K562 (cell line): Measurements from ENCODE around the gene NTRK2. TPM values are rescaled to one million over a fixed set of nuclear protein-coding genes. Genes with fewer than 3 reads are reported as not detected.

Experiments used
- ATAC-seq: fragments of 200-7000 bp; cut with Tn5 transposase; 3 replicates; pipeline ENCODE4 v1.9.1; 2020; ENCODE audit warnings: moderate library complexity
- BruUV-seq: library from RNA; stranded (reverse); fragments of 400-500 nt; replicated peaks from 2 replicates; lab custom pipeline; 2021; lab: Mats Ljungman, UMichigan
- CTCF ChIA-PET: fragments of 300-600 bp; formaldehyde crosslinking; extraction: SDS; loops from one replicate; lab custom pipeline; 2021; ENCODE audit warnings: low intra/inter-chr PET ratio; lab: Yijun Ruan, JAX
- POLR2A ChIA-PET: fragments of 300-600, 350-650 bp; sonication (Branson Sonifier 250); formaldehyde crosslinking; extraction: SDS; loops from one replicate; lab custom pipeline; 2021; ENCODE audit warnings: antibody characterized with exemption, inconsistent platforms; lab: Yijun Ruan, JAX
- DNase-seq, 4 experiments: peaks; one replicate each; pipeline versions ENCODE4 v3.0.0 to v3.0.0-alpha.2; 2011 to 2018; ENCODE audit warnings: low spot score in 3 of 4, mixed read lengths in 3 of 4; ENCODE audit errors: extremely low read depth in 1 of 4
- FAIRE-seq: peaks from 2 replicates; lab custom pipeline; 2011; peaks lifted over from hg19 to GRCh38; lab: Jason Lieb, UNC
- H2AFZ ChIP-seq: 2 replicates; pipeline ENCODE4 v1.6.0; 2011; ENCODE audit warnings: low read depth, low read length, control low read depth, inconsistent platforms
- H3K27ac ChIP-seq: fragments of 200-600 bp; 3 replicates; pipeline ENCODE4 v1.8.0; 2011; ENCODE audit warnings: low read depth, mild to moderate bottlenecking, control low read depth, inconsistent platforms, low read length, moderate library complexity, mixed read lengths; ENCODE audit errors: extremely low read depth
- H3K27me3 ChIP-seq, 2 experiments: fragments of 300-600 bp in 1 of 2; 2 replicates in 1 of 2; 3 replicates in 1 of 2; pipeline versions ENCODE4 v1.6.0 to v1.8.0; 2011; ENCODE audit warnings: inconsistent platforms in 2 of 2, low read length in 2 of 2, mild to moderate bottlenecking in 1 of 2, mixed read lengths in 1 of 2, moderate library complexity in 1 of 2; ENCODE audit not compliant: control insufficient read depth in 2 of 2, insufficient read depth in 2 of 2
- H3K36me3 ChIP-seq: fragments of 300-600 bp; 3 replicates; pipeline ENCODE4 v1.8.0; 2011; ENCODE audit warnings: mild to moderate bottlenecking, low read length, inconsistent platforms; ENCODE audit not compliant: control insufficient read depth, insufficient read depth
- H3K4me1 ChIP-seq, 2 experiments: fragments of 200-600 bp in 1 of 2; replicated peaks in 1 of 2; 2 replicates in 1 of 2; 3 replicates in 1 of 2; pipeline versions ENCODE4 v1.5.1 to v1.8.0; 2011; ENCODE audit warnings: inconsistent platforms in 2 of 2, low read length in 2 of 2, mild to moderate bottlenecking in 1 of 2, mixed read lengths in 1 of 2, moderate library complexity in 1 of 2; ENCODE audit not compliant: control insufficient read depth in 2 of 2, insufficient read depth in 2 of 2
- H3K4me2 ChIP-seq: 2 replicates; pipeline ENCODE4 v1.6.1; 2011; ENCODE audit warnings: low read length, control low read depth, inconsistent platforms, mixed read lengths; ENCODE audit not compliant: insufficient read depth
- H3K4me3 ChIP-seq: fragments of 200-600 bp; sonication (generic), shearing (Covaris generic); 2 replicates; pipeline ENCODE4 v1.5.1; 2016; ENCODE audit warnings: control low read depth, inconsistent platforms
- H3K79me2 ChIP-seq: fragments of 200-600 bp; 3 replicates; pipeline ENCODE4 v1.8.0; 2011; ENCODE audit warnings: low read length, inconsistent platforms; ENCODE audit not compliant: control insufficient read depth, insufficient read depth
- H3K9ac ChIP-seq, 2 experiments: 2 replicates each; pipeline versions ENCODE4 v1.6.0 to v1.6.1; 2011; ENCODE audit warnings: low read depth in 2 of 2, low read length in 2 of 2, control low read depth in 1 of 2, inconsistent platforms in 1 of 2, mild to moderate bottlenecking in 1 of 2, mixed read lengths in 1 of 2; ENCODE audit not compliant: insufficient read depth in 1 of 2
- H3K9me1 ChIP-seq: one replicate; pipeline ENCODE4 v1.6.0; 2011; ENCODE audit warnings: inconsistent platforms, mild to moderate bottlenecking, low read length, moderate library complexity; ENCODE audit not compliant: control insufficient read depth, insufficient read depth
- H3K9me3 ChIP-seq: replicated peaks from 2 replicates; pipeline ENCODE4 v1.5.1; 2011; ENCODE audit warnings: low read depth, low read length, inconsistent platforms; ENCODE audit not compliant: control insufficient read depth, insufficient read depth
- H4K20me1 ChIP-seq: replicated peaks from 2 replicates; pipeline ENCODE4 v1.6.1; 2011; ENCODE audit warnings: low read length, inconsistent platforms, mixed read lengths; ENCODE audit not compliant: control insufficient read depth, insufficient read depth
- NR3C1 ChIP-seq: sonication (generic); formaldehyde crosslinking; IDR thresholded peaks from 2 replicates; pipeline ENCODE4 v1.8.1; 2022; ENCODE audit warnings: missing genetic modification reagents
- PTRF ChIP-seq: fragments of 450-650 bp; IDR thresholded peaks from 2 replicates; pipeline ENCODE4 v1.6.1; 2016; ENCODE audit warnings: mild to moderate bottlenecking, missing genetic modification characterization, missing compliant biosample characterization
- RAD21 ChIP-seq, 2 experiments: fragments of 250-450 bp in 1 of 2; fragments of 450-650 bp in 1 of 2; sonication (Bioruptor Pico) in 1 of 2; formaldehyde crosslinking in 1 of 2; IDR thresholded peaks in 1 of 2; conservative IDR thresholded peaks in 1 of 2; 2 replicates each; pipeline versions ENCODE4 v1.4.0 to v1.8.0; 2020 to 2022; ENCODE audit warnings: mild to moderate bottlenecking in 2 of 2, moderate library complexity in 1 of 2
- ZNF280A ChIP-seq: fragments of 450-650 bp; IDR thresholded peaks from 2 replicates; pipeline ENCODE4 v1.6.1; 2018; ENCODE audit warnings: mild to moderate bottlenecking, low read depth; ENCODE audit not compliant: partially characterized antibody
- WGBS: fragments of 100-300 bp; shearing (Covaris generic); methylation state at CpG from one replicate; pipeline ENCODE4 v1.1.6; 2016; ENCODE audit warnings: low coverage, mixed read lengths; ENCODE audit not compliant: insufficient coverage; ENCODE audit errors: missing lambda C conversion rate; 5-methylcytosine and 5-hydroxymethylcytosine counted together
- in situ Hi-C: fragments of 300-500 bp; cut with MboI; formaldehyde crosslinking; loops from 4 replicates; pipeline ENCODE4 v1.15.0; 2018; ENCODE audit warnings: inconsistent platforms, mixed read lengths
- intact Hi-C: fragments of 100-400 bp; cut with micrococcal nuclease; formaldehyde crosslinking; loops from 2 replicates; pipeline ENCODE4 v1.14.2; 2022
- polyA plus RNA-seq, 8 experiments: library from polyadenylated mRNA; depleted of rRNA in 4 of 8; stranded (reverse) in 5 of 8; unstranded in 3 of 8; fragments of >200 nt; fragmentation: Nextera tagmentation in 2 of 8; fragmentation: Illumina TruSeq in 1 of 8; extraction: Ambion mirVana in 2 of 8; extraction: Trizol in 1 of 8; gene quantifications; 2 replicates each; pipeline versions ENCODE4 v1.2.1 to v1.2.3, GENCODE V29; 2011 to 2014; ENCODE audit warnings: inconsistent platforms in 1 of 8, missing spikeins in 1 of 8
- total RNA-seq, 7 experiments: library from RNA; depleted of rRNA in 6 of 7; stranded (reverse); fragments of >200 nt in 6 of 7; fragmentation: Illumina TruSeq in 2 of 7; extraction: Trizol in 2 of 7; gene quantifications; 2 replicates each; pipeline versions ENCODE4 v1.2.1 to v1.2.3, GENCODE V29; 2011 to 2021; ENCODE audit warnings: low replicate concordance in 1 of 7
- TF ChIP-seq, protein P1 (sequence below): fragments of 450-650 bp; formaldehyde crosslinking; IDR thresholded peaks from 2 replicates; pipeline ENCODE4 v1.4.0; 2020; ENCODE audit warnings: mild to moderate bottlenecking, mixed read lengths

The NTRK2 gene
- total and polyA plus RNA-seq, 9 of the 15 experiments (the other 6 are each of a cell fraction or from before 2014, with no cell fraction given): not detected

DNA sequence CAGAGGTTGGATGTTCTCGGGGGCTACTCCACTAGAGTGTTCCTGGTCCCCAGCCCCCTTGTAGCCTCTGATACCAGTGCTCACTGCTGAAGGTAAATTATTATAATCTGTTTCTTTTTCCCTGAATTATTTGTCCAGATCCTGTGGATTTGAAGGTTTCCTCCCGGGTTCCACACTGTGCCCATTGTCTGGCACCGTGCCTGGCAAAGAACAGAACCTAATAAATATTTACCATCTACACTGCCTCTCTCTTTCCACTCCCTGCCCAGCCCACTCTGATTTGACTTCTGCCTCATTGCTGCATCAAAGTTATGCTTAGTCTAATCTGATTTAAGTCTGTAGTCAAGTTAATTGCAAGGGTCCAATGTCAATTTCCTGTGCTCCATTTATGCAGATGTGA, 322.9 kb downstream of the NTRK2 start:
- POLR2A ChIA-PET: no interaction called here
- in situ Hi-C loops (no loop called here), intact Hi-C loops (no loop called here)
- H3K4me1 ChIP-seq: no peaks in the 10 kb centered on the region
- no peak overlapping the region for H3K9ac ChIP-seq
- no peaks in the 10 kb centered on the region for H3K27me3 ChIP-seq
- CTCF ChIA-PET: no interaction called here
- DNase-seq: no peak
- H3K27ac ChIP-seq: no peak overlapping the region
- H3K4me2 ChIP-seq: no peak overlapping the region
- no peaks in the 10 kb centered on the region for H3K36me3 ChIP-seq
- no peaks in the 10 kb centered on the region for H3K9me3 ChIP-seq
- no peak overlapping the region for H2AFZ ChIP-seq
- H4K20me1 ChIP-seq: no peaks in the 10 kb centered on the region
- no peak for FAIRE-seq
- no peak overlapping the region for H3K4me3 ChIP-seq
- no peak for ATAC-seq
- no TSS peak for BruUV-seq
- no peaks in the 10 kb centered on the region for H3K9me1 ChIP-seq
- TF ChIP-seq, protein P1, sequence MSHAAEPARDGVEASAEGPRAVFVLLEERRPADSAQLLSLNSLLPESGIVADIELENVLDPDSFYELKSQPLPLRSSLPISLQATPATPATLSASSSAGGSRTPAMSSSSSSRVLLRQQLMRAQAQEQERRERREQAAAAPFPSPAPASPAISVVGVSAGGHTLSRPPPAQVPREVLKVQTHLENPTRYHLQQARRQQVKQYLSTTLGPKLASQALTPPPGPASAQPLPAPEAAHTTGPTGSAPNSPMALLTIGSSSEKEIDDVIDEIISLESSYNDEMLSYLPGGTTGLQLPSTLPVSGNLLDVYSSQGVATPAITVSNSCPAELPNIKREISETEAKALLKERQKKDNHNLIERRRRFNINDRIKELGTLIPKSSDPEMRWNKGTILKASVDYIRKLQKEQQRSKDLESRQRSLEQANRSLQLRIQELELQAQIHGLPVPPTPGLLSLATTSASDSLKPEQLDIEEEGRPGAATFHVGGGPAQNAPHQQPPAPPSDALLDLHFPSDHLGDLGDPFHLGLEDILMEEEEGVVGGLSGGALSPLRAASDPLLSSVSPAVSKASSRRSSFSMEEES (CRISPR knock-in tag): no peak
- H3K79me2 ChIP-seq: no peaks in the 10 kb centered on the region
- 0% methylated on average over 3 of the region's 3 CpGs for WGBS

GRCh38 chr9:84993105-84993504, 323.6 kb downstream of the NTRK2 start:
- Histone ChIP-seq H3K79me2 (no peaks in the 10 kb centered on the region), H3K9ac (no peak overlapping the region), H3K4me1 (no peaks in the 10 kb centered on the region), H4K20me1 (no peaks in the 10 kb centered on the region), H2AFZ (no peak overlapping the region), H3K9me3 (no peaks in the 10 kb centered on the region), H3K9me1 (no peaks in the 10 kb centered on the region), H3K4me3 (no peak overlapping the region), H3K36me3 (no peaks in the 10 kb centered on the region), H3K27ac (no peak overlapping the region), H3K27me3 (no peaks in the 10 kb centered on the region), H3K4me2 (no peak overlapping the region)
- DNase-seq (no peak), FAIRE-seq (no peak), ATAC-seq (no peak)
- ChIA-PET POLR2A (no interaction called here), CTCF (no interaction called here)
- in situ Hi-C loops: no loop called here
- WGBS: 0% methylated on average over 1 of the region's 1 CpG
- intact Hi-C loops: no loop called here
- BruUV-seq: no TSS peak
- TF ChIP-seq RAD21 (CRISPR knock-in tag; conservative IDR thresholded peaks at IDR 0.05 in 1 of 2, IDR thresholded peaks at IDR 0.05 in 1 of 2) (no peak), NR3C1 (no peak), ZNF280A (no peak), PTRF (tag) (no peak)
